Airway epithelial cell (primary cell): Measurements from ENCODE around the gene RBPMS2. TPM values are rescaled to one million over a fixed set of nuclear protein-coding genes. Genes with fewer than 3 reads are reported as not detected.

Experiments
- total RNA-seq: library from RNA; depleted of rRNA; stranded (reverse); fragments of >200 nt; gene quantifications from 2 replicates; pipeline ENCODE4 v1.2.3, GENCODE V29; 2015

The RBPMS2 gene
- total RNA-seq, result not detected in 2 replicates

DNA sequence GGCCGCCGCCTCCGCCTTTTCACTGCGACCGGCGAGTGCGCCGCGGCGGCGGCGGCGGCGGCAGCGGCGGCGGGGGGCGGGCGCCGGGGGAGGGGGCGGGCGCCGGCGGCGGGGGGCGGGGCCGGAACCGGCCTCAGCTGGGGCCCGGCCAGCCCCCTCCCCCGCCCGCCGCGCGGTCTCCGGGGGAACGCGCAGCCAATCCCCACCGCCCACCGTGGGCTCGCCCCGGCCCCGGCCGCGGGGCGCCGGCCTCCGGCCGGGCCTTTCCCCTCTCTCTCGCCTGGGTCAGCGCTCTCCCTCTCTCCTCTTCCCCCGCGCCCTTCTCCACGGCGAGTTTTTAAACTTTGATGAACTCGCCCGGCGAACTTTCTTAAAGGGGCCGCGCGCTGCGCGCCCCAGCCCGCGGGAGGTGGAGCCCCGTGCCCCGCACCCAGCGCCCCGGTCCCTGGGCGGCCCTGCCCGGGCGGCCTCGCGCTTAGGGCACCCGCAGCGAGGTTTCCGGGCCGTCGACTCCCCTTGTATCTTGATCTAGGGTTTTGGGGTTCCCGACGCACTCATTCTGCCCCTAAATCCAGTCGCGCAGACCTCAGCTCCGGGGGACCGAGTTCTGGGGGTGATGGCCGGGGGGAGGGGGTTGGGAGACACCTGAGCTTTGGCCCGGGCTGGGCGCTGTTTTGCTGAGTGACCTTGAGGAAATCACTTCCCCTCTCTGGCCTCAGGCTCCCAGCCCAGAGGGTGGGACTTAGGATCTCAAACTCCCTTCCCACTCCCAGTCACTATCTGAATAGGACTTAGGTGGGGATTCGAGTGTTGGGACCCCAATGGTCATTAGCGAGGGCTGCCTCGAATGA, at the start of gene RBPMS2:
Gene RBPMS2, minus strand, starts transcription at position 39 of the 851 bp plus-strand sequence. CDS start 270 bp downstream, outside the sequence.

Other genes starting within 250 kb of the RBPMS2 start
- 9.5 TPM in 2 replicates for gene PIF1, start 50.1 kb upstream of the RBPMS2 start, total RNA-seq
- 3.3 and 6.1 TPM in 2 replicates for gene PLEKHO2, start 66.3 kb upstream of the RBPMS2 start, total RNA-seq
- gene ANKDD1A, start 136.3 kb upstream of the RBPMS2 start, total RNA-seq, result 1.4 and 1.6 TPM in 2 replicates
- gene SPG21, start 214.3 kb upstream of the RBPMS2 start, total RNA-seq, result 73.0 and 91.5 TPM in 2 replicates